ENCODE results near the gene TSHZ2. TPM values are rescaled to one million over a fixed set of nuclear protein-coding genes. Genes with fewer than 3 reads are reported as not detected.
A peak's percentile ranks its signal among the peaks of the same experiment; 100 is the strongest.

TSHZ2 gene
- total and polyA plus RNA-seq, 2 experiments from 2014 or later = 10.4 to 32.0 TPM

DNA sequence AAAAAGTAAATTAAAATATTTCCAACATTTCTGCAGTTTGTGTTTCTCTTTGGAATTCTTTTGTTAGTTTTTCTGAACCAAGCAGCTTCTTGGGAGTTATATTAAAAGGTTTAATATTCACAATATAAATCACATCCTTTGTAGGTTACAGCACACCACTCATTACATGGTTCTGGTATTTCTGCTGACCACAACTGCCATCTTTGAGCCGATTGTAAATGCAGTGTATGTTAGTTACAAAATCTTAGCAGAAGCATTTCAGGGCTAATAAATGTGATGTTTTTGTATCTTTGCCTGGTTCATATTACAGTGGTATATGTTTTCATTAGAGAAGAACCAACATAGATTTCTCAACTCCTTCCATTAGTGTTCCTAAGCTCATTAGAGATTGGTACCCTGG is 19.1 kb upstream of the TSHZ2 start:
- Histone ChIP-seq H3K4me3 (no peak overlapping the region), H3K36me3 (no peaks in the 10 kb centered on the region), H3K27ac (no peak overlapping the region), H3K27me3 (no peaks in the 10 kb centered on the region), H3K4me1 (ENCODE audit: low read depth) (no peaks in the 10 kb centered on the region), H3K9me3 (ENCODE audit: low read depth) (no peaks in the 10 kb centered on the region)
- DNase-seq (ENCODE audit: low read depth in 1 of 2, low spot score in 1 of 2) = no peak
- no peak for TF ChIP-seq CTCF (IDR thresholded peaks at IDR 0.05; ENCODE audit: low read depth, low read length)

DNA sequence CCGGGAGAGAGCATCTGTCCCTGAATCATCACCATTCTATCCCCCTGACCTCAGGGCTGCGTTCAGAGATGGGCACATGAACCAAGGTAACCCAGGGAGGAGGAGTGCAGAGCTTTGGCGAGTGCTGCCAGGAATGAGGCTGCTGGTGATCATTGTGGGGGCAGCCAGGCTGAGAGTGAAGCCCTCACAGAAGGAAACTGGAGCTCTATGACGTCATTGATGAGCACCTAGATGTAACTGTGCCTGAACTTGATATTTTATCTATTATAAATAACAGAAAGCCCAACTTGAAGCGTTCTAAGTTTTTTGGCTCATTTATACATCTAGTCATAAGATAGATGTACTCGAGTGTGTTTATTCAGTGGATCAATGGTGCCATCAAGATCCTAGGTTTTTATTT is 17.3 kb upstream of the TSHZ2 start:
- Histone ChIP-seq H3K36me3 (no peaks in the 10 kb centered on the region), H3K27me3 (no peaks in the 10 kb centered on the region), H3K4me3 (no peak overlapping the region), H3K27ac (no peak overlapping the region), H3K4me1 (ENCODE audit: low read depth) (no peaks in the 10 kb centered on the region), H3K9me3 (ENCODE audit: low read depth) (no peaks in the 10 kb centered on the region)
- TF ChIP-seq CTCF (IDR thresholded peaks at IDR 0.05; ENCODE audit: low read depth, low read length) = no peak
- no peak for DNase-seq (ENCODE audit: low read depth in 1 of 2, low spot score in 1 of 2)

DNA sequence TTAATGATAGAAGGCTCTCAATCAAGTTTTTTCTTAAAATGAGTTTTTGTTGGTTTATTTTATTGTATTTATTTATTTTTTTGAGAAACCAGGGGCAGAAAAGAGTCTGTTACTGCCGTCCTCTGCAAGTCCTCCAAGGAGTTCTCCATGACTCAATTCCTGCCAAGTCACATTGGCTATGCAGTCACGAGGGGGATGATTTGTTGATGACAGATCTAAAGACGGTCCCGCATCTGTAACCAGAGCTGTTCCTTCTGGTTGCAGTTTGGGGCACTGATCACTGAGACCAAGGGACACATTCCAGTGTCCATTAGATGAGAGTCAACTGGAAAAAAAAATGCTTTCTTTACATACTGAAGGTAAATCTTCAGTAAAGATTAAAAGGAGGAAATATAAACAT is 13.9 kb upstream of the TSHZ2 start:
- Histone ChIP-seq H3K4me1 (ENCODE audit: low read depth) (no peaks in the 10 kb centered on the region), H3K27me3 (no peaks in the 10 kb centered on the region), H3K4me3 (no peak overlapping the region), H3K9me3 (ENCODE audit: low read depth) (no peaks in the 10 kb centered on the region), H3K27ac (no peak overlapping the region), H3K36me3 (no peaks in the 10 kb centered on the region)
- TF ChIP-seq CTCF (IDR thresholded peaks at IDR 0.05; ENCODE audit: low read depth, low read length) = no peak
- DNase-seq (ENCODE audit: low read depth in 1 of 2, low spot score in 1 of 2) = no peak

- H3K27ac ChIP-seq = no peak overlapping the region
These were observed 13.0 kb upstream of the TSHZ2 start for GRCh38 chr20:52959125-52959524.

GRCh38 chr20:52962183-52962582 is 10.0 kb upstream of the TSHZ2 start:
- no peaks in the 10 kb centered on the region for H3K27me3 ChIP-seq
- no peak overlapping the region for H3K4me3 ChIP-seq
- H3K4me1 ChIP-seq (ENCODE audit: low read depth) = peaks cover 4% of the 10 kb centered on the region
- no peak for DNase-seq (ENCODE audit: low read depth in 1 of 2, low spot score in 1 of 2)
- TF ChIP-seq CTCF (IDR thresholded peaks at IDR 0.05; ENCODE audit: low read depth, low read length) = no peak
- H3K36me3 ChIP-seq = no peaks in the 10 kb centered on the region
- H3K9me3 ChIP-seq (ENCODE audit: low read depth) = no peaks in the 10 kb centered on the region
- no peak overlapping the region for H3K27ac ChIP-seq

More at GRCh38 chr20:52959125-52959524, 13.0 kb upstream of the TSHZ2 start:
- H3K4me3 ChIP-seq = no peak overlapping the region
- H3K9me3 ChIP-seq (ENCODE audit: low read depth) = no peaks in the 10 kb centered on the region
- H3K4me1 ChIP-seq (ENCODE audit: low read depth) = peaks cover 4% of the 10 kb centered on the region
- H3K36me3 ChIP-seq = no peaks in the 10 kb centered on the region
- DNase-seq (ENCODE audit: low read depth in 1 of 2, low spot score in 1 of 2) = peak in 1 of 2 donors; percentile 35
- peak; percentile 19 for TF ChIP-seq CTCF (IDR thresholded peaks at IDR 0.05; ENCODE audit: low read depth, low read length)
- H3K27me3 ChIP-seq = no peaks in the 10 kb centered on the region

DNA sequence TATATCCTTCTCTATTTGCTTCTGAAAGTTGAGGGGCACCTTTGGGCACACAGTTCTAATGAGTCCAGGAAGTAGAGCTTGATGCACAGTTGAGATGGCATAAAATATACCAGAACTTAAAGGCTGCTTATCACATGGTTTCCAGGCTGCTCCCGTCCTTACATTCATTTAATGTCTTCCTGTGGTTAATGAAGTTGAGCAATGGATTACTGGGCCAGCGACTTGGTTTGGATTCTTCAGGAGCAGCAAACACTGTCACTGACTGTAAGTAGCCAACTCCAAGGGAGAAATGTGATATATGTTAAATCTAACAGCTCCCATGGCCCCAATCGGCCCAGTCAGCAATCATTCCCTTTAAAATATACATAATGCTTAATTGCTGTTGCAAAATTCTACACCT is 9.0 kb upstream of the TSHZ2 start:
- Histone ChIP-seq H3K9me3 (ENCODE audit: low read depth) (no peaks in the 10 kb centered on the region), H3K4me3 (no peak overlapping the region), H3K4me1 (ENCODE audit: low read depth) (peaks cover 4% of the 10 kb centered on the region), H3K36me3 (no peaks in the 10 kb centered on the region), H3K27ac (no peak overlapping the region), H3K27me3 (no peaks in the 10 kb centered on the region)
- no peak for TF ChIP-seq CTCF (IDR thresholded peaks at IDR 0.05; ENCODE audit: low read depth, low read length)
- DNase-seq (ENCODE audit: low read depth in 1 of 2, low spot score in 1 of 2) = peak in 1 of 2 donors; percentile 42

Measured in cardiac muscle cell (in vitro differentiated cells and primary cell).